GM18511 (cell line): ENCODE data around the gene DGCR2.

Source experiments
- ATAC-seq: cut with Tn5 transposase; IDR thresholded peaks from one replicate; pipeline ENCODE4 v1.9.1; 2021; ENCODE audit warnings: mild to moderate bottlenecking, moderate library complexity; ENCODE audit not compliant: unreplicated experiment

Gene DGCR2

GRCh38 chr22:19109198-19110063 is 12.8 kb downstream of the DGCR2 start:
- peak; percentile 82 for ATAC-seq

- ATAC-seq, result no peak
Measured at GRCh38 chr22:19108807-19109197, 13.4 kb downstream of the DGCR2 start.

GRCh38 chr22:19107730-19108074 is 14.5 kb downstream of the DGCR2 start:
- ATAC-seq, result no peak

GRCh38 chr22:19106886-19107729 is 15.1 kb downstream of the DGCR2 start:
- ATAC-seq, result no peak

GRCh38 chr22:19105867-19106802 is 16.1 kb downstream of the DGCR2 start:
- no peak for ATAC-seq

- ATAC-seq, result no peak
Measured at GRCh38 chr22:19105456-19105855, 16.8 kb downstream of the DGCR2 start.

- ATAC-seq, result no peak
Measured at GRCh38 chr22:19103880-19104821, 18.1 kb downstream of the DGCR2 start.

- no peak for ATAC-seq
Measured at GRCh38 chr22:19098157-19098556, 24.1 kb downstream of the DGCR2 start.

- no peak for ATAC-seq
Measured at GRCh38 chr22:19097518-19097917, 24.7 kb downstream of the DGCR2 start.

- no peak for ATAC-seq
Measured at GRCh38 chr22:19096555-19096954, 25.7 kb downstream of the DGCR2 start.

GRCh38 chr22:19094393-19094997 is 27.7 kb downstream of the DGCR2 start:
- no peak for ATAC-seq

GRCh38 chr22:19092725-19093124 is 29.5 kb downstream of the DGCR2 start:
- no peak for ATAC-seq

- ATAC-seq, result no peak
Measured at GRCh38 chr22:19090586-19091127, 31.6 kb downstream of the DGCR2 start.

GRCh38 chr22:19090183-19090582 is 32.0 kb downstream of the DGCR2 start:
- ATAC-seq, result no peak

- no peak for ATAC-seq
Measured at GRCh38 chr22:19088866-19089595, 33.2 kb downstream of the DGCR2 start.

GRCh38 chr22:19086896-19087295 is 35.3 kb downstream of the DGCR2 start:
- ATAC-seq, result no peak

GRCh38 chr22:19086417-19086816 is 35.8 kb downstream of the DGCR2 start:
- ATAC-seq, result no peak

- no peak for ATAC-seq
Measured at GRCh38 chr22:19085233-19085718, 36.9 kb downstream of the DGCR2 start.
